HG02642 (cell line): ENCODE results near the gene SUN3.
A peak's percentile ranks its signal among the peaks of the same experiment; 100 is the strongest.
"Not testable (repeated sequence)": the region's sequence is repeated elsewhere in the genome, so short reads cannot be mapped to it uniquely, and the experiment has no call there.

Experiments
- ATAC-seq: cut with Tn5 transposase; IDR thresholded peaks from one replicate; pipeline ENCODE4 v1.9.1; 2021; ENCODE audit warnings: mild to moderate bottlenecking; ENCODE audit not compliant: unreplicated experiment, poor library complexity

SUN3 gene

DNA sequence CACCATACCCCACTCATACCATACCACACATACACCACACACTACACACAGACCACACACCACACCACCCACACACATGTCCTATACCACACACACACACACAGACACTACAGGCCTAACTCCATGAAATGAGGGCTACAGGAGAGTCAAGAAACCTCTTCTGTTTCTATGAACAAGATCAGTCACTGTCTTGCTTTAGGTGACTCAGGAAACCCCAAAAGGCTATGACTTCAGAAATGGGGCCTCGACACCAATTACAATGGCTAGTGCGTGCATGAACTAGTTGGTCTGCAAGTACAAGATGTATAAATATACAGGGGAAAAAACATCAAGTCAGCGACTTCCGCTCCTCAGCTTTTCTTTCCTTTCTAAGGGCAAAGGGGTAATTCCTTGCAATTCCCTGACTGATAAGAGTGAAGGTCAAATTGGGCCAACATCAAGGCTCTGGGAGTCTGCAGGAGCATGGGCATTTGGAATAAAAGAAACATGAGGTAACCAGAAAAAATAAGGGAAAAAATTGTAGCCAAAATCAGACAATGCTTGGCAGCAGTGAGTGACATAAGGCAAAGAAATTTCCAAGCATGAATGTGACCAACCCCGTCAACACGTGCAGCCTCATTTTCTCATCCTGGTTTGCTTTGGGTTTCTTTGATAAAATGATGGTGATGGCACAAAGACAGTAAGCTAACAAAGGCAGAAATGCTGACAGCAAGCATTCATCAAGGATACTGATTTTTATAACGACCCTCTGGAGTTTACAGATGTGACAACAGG, 82.1 kb downstream of the SUN3 start:
- ATAC-seq: no peak

GRCh38 chr7:47945261-47946015, 83.5 kb downstream of the SUN3 start:
- no peak for ATAC-seq

DNA sequence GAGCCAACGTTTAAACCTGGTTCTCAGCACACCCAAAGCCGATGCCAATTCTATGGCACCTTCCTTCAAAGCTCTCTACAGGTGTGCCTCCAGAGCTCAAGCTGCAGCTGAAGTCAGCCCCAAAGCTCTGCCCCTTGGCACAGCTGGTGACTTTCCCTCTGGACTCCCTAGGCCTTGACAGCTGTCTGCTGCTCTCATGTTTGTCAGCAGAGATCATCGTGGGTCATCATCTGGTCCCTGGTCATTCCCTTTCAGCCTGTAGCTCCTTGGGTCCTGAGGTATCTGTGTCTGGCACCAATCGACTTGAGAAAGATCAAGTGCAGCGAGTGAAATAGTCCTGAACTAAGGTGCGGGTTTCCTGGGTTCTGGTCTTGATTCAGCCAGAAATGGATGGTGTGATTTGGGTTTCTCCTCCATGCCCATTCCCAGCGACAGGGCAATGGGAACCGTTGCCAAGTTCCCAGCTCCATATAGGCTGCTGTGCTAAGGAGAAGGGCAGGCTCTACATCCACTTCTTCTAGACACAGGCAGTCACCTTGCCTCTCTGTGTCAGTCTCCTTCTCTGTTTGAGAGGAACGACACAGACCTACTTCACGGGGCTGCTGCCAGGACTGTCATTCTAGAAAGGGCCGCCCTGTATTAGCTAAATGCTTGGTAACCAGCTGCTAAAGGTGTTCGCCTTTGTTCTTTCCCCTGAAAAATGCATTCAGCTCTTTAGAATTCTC, 84.2 kb downstream of the SUN3 start:
- ATAC-seq: no peak

GRCh38 chr7:47943676-47944474, 85.0 kb downstream of the SUN3 start:
- no peak for ATAC-seq

GRCh38 chr7:47942651-47943050, 86.3 kb downstream of the SUN3 start:
- ATAC-seq: not testable (repeated sequence)

- ATAC-seq: no peak
These were observed 86.8 kb downstream of the SUN3 start for GRCh38 chr7:47942132-47942531.

- ATAC-seq: no peak
These were observed 87.6 kb downstream of the SUN3 start for GRCh38 chr7:47941136-47941844.

DNA sequence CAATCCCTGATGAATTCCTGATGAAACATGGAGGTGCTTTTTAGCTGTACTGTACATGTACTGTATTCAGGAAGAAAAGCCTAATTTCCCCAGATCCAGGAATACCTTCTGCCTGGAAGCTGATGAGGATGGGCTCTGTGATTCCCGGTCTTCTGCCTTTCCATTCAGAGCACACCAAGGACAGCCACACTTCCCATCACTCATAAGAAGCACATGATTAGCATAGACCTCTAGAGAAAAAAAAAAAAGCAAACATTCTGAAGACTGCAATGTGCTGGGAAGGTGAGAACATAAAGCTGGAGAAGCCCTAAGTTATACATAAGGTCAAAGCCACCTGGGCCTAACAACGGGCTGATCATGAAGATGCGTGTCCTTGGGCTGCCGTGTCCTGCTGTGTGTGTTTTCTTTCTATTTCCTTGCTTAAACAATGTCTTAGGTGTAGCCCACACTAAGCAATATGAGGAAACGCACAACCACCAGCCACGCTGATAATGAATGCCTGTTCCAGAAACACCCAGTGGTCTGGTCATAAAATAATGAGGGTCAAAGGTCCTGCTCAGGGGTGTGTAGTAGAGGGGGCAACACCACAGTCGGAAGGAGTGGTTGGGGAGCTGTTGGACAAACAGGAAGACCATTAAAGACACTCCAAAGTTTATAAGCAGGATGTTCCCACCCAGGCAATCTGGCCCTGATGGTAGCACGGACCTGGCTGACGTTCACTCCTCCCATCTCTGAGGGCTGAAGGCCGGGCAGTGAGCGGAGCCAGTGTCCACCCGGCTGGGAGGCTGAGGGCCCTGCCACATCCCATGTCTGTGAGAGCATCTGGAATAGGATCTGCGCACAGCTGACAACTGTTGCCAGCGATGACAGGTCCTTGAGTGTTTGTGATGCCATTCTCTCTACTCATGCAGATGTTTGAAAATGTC, 88.6 kb downstream of the SUN3 start:
- ATAC-seq: no peak

GRCh38 chr7:47939425-47940036, 89.4 kb downstream of the SUN3 start:
- no peak for ATAC-seq

- ATAC-seq: no peak
These were observed 90.2 kb downstream of the SUN3 start for GRCh38 chr7:47938574-47939165.

- peak; percentile 61 for ATAC-seq
These were observed 91.0 kb downstream of the SUN3 start for GRCh38 chr7:47937711-47938573.
